HepG2 (cell line): ENCODE results near the gene SMIM45.

Experiments
- ELF3 ChIP-seq: IDR thresholded peaks from 2 replicates; pipeline ENCODE4 v1.6.1; 2016; ENCODE audit warnings: missing genetic modification reagents, missing compliant biosample characterization
- ETV5 ChIP-seq: IDR thresholded peaks from 2 replicates; pipeline ENCODE4 v1.6.1; 2018; ENCODE audit warnings: missing biosample characterization, missing genetic modification reagents, inconsistent platforms, borderline replicate concordance
- GABPB1 ChIP-seq: IDR thresholded peaks from 2 replicates; pipeline ENCODE4 v1.6.1; 2016; ENCODE audit warnings: mild to moderate bottlenecking, missing genetic modification reagents, moderate library complexity, missing compliant biosample characterization
- HES4 ChIP-seq: sonication (generic); formaldehyde crosslinking; IDR thresholded peaks from 2 replicates; pipeline ENCODE4 v1.9.0; 2021; ENCODE audit warnings: mild to moderate bottlenecking, missing genetic modification reagents, borderline replicate concordance
- MIXL1 ChIP-seq: IDR thresholded peaks from 2 replicates; pipeline ENCODE4 v1.6.1; 2016
- NFYC ChIP-seq: IDR thresholded peaks from 2 replicates; pipeline ENCODE4 v1.6.1; 2016; ENCODE audit warnings: missing genetic modification reagents, missing compliant biosample characterization
- NR2C2 ChIP-seq: sonication (generic); formaldehyde crosslinking; IDR thresholded peaks from 2 replicates; pipeline ENCODE4 v1.4.0; 2020; ENCODE audit warnings: missing genetic modification reagents, mild to moderate bottlenecking, moderate library complexity, borderline replicate concordance
- PPARG ChIP-seq: conservative IDR thresholded peaks from 2 replicates; pipeline ENCODE4 v1.6.1; 2016; ENCODE audit warnings: missing biosample characterization, missing genetic modification reagents
- RARA ChIP-seq: IDR thresholded peaks from 2 replicates; pipeline ENCODE4 v1.6.1; 2016; ENCODE audit warnings: missing genetic modification reagents, missing compliant biosample characterization
- SP2 ChIP-seq: sonication (generic); formaldehyde crosslinking; IDR thresholded peaks from 2 replicates; pipeline ENCODE4 v1.5.1; 2020; ENCODE audit warnings: mild to moderate bottlenecking, missing genetic modification reagents
- ZFX ChIP-seq: sonication (generic); formaldehyde crosslinking; IDR thresholded peaks from 2 replicates; pipeline ENCODE4 v1.4.0; 2020; ENCODE audit warnings: mild to moderate bottlenecking, low read depth, missing genetic modification reagents, moderate library complexity
- ZFYVE20 ChIP-seq: sonication (generic); formaldehyde crosslinking; IDR thresholded peaks from 2 replicates; pipeline ENCODE4 v1.8.0; 2023; ENCODE audit warnings: low read depth, mild to moderate bottlenecking, moderate library complexity, missing genetic modification reagents, borderline replicate concordance
- ZNF430 ChIP-seq: sonication (generic); formaldehyde crosslinking; IDR thresholded peaks from 2 replicates; pipeline ENCODE4 v1.9.0; 2021; ENCODE audit warnings: mild to moderate bottlenecking, missing genetic modification reagents
- ZNF746 ChIP-seq: sonication (generic); formaldehyde crosslinking; IDR thresholded peaks from 2 replicates; pipeline ENCODE4 v1.8.0; 2022; ENCODE audit warnings: mild to moderate bottlenecking, missing genetic modification reagents
- TF ChIP-seq, protein P1 (sequence below): sonication (generic); formaldehyde crosslinking; IDR thresholded peaks from 2 replicates; pipeline ENCODE4 v1.5.0; 2020; ENCODE audit warnings: mild to moderate bottlenecking, missing genetic modification reagents
- TF ChIP-seq, protein P2 (sequence below): sonication (generic); formaldehyde crosslinking; IDR thresholded peaks from 2 replicates; pipeline ENCODE4 v1.5.1; 2020; ENCODE audit warnings: mild to moderate bottlenecking, missing genetic modification reagents, moderate library complexity
- TF ChIP-seq, protein P3 (sequence below): sonication (generic); formaldehyde crosslinking; IDR thresholded peaks from 2 replicates; pipeline ENCODE4 v1.9.0; 2022; ENCODE audit warnings: missing genetic modification reagents, mild to moderate bottlenecking, borderline replicate concordance

The SMIM45 gene

DNA sequence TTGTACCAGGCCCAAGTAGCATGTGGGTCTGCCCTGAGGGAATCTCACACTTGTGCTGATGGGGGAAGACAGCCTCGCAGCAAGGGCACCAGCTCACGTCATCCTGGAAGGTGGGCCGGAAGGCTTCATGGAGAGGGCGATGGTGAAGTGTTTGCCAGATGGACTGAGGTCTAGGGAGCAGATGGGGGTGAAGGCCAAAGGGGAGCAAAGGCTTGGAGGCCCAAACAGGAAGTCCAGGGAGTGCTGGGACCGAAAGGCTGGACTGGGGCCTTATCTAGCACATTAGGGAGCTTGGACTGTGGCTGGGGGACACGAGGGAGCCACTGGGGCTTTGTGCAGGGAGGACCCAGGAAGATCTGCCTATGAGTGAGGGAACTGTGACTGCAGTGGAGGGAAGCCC lies 24.1 kb upstream of the SMIM45 start (continued):
- TF ChIP-seq, protein P1, sequence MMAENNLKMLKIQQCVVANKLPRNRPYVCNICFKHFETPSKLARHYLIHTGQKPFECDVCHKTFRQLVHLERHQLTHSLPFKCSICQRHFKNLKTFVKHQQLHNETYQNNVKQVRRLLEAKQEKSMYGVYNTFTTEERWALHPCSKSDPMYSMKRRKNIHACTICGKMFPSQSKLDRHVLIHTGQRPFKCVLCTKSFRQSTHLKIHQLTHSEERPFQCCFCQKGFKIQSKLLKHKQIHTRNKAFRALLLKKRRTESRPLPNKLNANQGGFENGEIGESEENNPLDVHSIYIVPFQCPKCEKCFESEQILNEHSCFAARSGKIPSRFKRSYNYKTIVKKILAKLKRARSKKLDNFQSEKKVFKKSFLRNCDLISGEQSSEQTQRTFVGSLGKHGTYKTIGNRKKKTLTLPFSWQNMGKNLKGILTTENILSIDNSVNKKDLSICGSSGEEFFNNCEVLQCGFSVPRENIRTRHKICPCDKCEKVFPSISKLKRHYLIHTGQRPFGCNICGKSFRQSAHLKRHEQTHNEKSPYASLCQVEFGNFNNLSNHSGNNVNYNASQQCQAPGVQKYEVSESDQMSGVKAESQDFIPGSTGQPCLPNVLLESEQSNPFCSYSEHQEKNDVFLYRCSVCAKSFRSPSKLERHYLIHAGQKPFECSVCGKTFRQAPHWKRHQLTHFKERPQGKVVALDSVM = 0 out of 2 replicates have a peak, but pooled peaks have one; percentile 28
- TF ChIP-seq HES4 (0 out of 2 replicates have a peak, but pooled peaks have one; percentile 21), MIXL1 (CRISPR knock-in tag) (no peak), ELF3 (CRISPR knock-in tag) (peak; percentile 37; the same call in 1 of the 2 replicates), ZNF430 (CRISPR knock-in tag) (0 out of 2 replicates have a peak, but pooled peaks have one; percentile 48), ETV5 (CRISPR knock-in tag) (peak; percentile 63; the same call in 1 of the 2 replicates), ZNF746 (CRISPR knock-in tag) (peak; percentile 50; the same call in 1 of the 2 replicates), NFYC (CRISPR knock-in tag) (no peak), GABPB1 (CRISPR knock-in tag) (peak; percentile 23; the same call in 1 of the 2 replicates), PPARG (no peak), RARA (CRISPR knock-in tag) (peak; percentile 80), NR2C2 (CRISPR knock-in tag) (no peak), SP2 (CRISPR knock-in tag) (no peak), ZFYVE20 (no peak), ZFX (CRISPR knock-in tag) (peak; percentile 78)
- TF ChIP-seq, protein P2, sequence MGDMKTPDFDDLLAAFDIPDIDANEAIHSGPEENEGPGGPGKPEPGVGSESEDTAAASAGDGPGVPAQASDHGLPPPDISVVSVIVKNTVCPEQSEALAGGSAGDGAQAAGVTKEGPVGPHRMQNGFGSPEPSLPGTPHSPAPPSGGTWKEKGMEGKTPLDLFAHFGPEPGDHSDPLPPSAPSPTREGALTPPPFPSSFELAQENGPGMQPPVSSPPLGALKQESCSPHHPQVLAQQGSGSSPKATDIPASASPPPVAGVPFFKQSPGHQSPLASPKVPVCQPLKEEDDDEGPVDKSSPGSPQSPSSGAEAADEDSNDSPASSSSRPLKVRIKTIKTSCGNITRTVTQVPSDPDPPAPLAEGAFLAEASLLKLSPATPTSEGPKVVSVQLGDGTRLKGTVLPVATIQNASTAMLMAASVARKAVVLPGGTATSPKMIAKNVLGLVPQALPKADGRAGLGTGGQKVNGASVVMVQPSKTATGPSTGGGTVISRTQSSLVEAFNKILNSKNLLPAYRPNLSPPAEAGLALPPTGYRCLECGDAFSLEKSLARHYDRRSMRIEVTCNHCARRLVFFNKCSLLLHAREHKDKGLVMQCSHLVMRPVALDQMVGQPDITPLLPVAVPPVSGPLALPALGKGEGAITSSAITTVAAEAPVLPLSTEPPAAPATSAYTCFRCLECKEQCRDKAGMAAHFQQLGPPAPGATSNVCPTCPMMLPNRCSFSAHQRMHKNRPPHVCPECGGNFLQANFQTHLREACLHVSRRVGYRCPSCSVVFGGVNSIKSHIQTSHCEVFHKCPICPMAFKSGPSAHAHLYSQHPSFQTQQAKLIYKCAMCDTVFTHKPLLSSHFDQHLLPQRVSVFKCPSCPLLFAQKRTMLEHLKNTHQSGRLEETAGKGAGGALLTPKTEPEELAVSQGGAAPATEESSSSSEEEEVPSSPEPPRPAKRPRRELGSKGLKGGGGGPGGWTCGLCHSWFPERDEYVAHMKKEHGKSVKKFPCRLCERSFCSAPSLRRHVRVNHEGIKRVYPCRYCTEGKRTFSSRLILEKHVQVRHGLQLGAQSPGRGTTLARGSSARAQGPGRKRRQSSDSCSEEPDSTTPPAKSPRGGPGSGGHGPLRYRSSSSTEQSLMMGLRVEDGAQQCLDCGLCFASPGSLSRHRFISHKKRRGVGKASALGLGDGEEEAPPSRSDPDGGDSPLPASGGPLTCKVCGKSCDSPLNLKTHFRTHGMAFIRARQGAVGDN (CRISPR knock-in tag) = peak; percentile 88
- TF ChIP-seq, protein P3, sequence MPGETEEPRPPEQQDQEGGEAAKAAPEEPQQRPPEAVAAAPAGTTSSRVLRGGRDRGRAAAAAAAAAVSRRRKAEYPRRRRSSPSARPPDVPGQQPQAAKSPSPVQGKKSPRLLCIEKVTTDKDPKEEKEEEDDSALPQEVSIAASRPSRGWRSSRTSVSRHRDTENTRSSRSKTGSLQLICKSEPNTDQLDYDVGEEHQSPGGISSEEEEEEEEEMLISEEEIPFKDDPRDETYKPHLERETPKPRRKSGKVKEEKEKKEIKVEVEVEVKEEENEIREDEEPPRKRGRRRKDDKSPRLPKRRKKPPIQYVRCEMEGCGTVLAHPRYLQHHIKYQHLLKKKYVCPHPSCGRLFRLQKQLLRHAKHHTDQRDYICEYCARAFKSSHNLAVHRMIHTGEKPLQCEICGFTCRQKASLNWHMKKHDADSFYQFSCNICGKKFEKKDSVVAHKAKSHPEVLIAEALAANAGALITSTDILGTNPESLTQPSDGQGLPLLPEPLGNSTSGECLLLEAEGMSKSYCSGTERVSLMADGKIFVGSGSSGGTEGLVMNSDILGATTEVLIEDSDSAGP (CRISPR knock-in tag) = 0 out of 2 replicates have a peak, but pooled peaks have one; percentile 23
